Stimulated activated CD8-positive, alpha-beta memory T cell treated with anti-CD3 and anti-CD28 coated beads, Interleukin-7, amount 100 ng/mL, for 48 hours (primary cell): Measurements from ENCODE around the gene RUFY3.
"Not testable (repeated sequence)": the region's sequence is repeated elsewhere in the genome, so short reads cannot be mapped to it uniquely, and the experiment has no call there.

ENCODE experiments used
- DNase-seq, 2 donors: peaks; one replicate each; pipeline ENCODE4 v3.0.0-alpha.2; 2020; ENCODE audit warnings: low read depth in 1 of 2; ENCODE audit errors: extremely low read depth in 1 of 2

The RUFY3 gene

DNA sequence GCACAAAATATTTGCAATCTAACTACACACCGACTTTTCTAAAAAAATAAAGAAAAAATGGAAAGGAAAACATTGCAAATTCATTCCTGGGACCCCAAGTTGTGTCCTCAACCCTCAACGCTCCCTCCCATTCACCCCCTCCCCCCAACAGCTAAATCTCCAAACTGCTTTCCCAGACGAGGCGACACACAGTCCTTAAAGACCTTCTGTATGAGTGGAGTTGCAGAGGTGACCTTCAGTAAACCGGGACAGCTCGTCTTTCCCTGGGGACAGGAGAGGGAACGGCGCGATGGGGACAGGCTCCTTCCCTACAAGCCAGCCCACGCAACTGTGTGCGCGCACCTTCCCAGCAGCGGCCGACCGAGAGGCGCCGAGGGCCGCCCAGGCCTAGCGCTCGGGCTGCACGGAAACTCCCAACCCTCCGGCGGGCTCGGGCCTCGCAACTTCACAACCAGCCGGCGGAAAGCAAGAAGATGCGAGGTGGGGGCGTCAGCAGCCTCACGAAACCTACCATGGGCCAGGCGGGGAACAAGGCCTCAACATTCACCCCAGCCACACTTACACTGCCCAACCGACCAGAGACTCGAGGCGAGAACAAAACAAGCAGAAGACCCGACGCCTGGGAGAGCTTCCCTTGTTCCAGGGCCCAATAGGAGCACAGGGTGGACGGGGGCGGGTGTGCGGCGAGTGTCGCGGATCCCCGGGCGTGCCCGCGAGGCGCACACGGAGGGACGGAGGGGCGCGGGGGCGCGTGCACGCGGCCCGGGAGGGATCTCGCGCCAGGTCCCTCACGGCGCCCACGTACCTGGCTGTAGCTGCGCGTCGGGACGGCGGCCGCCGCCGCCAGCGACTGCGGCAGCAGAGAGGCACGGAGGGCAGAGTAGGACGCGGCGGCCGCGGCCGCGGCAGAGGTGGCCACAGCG, 117.2 kb downstream of the RUFY3 start:
- peak; percentile 41 to 46 for DNase-seq

- peak; percentile 76 to 93 for DNase-seq
These were observed 117.9 kb downstream of the RUFY3 start, which contains the start of gene GRSF1 for GRCh38 chr4:70839589-70840093. Gene GRSF1 (minus strand): TSS chr4:70839890. CDS start chr4:70839827, 63 bp downstream.

- peak; percentile 22 to 63 for DNase-seq
These were observed 118.4 kb downstream of the RUFY3 start for GRCh38 chr4:70840137-70840536.

DNA sequence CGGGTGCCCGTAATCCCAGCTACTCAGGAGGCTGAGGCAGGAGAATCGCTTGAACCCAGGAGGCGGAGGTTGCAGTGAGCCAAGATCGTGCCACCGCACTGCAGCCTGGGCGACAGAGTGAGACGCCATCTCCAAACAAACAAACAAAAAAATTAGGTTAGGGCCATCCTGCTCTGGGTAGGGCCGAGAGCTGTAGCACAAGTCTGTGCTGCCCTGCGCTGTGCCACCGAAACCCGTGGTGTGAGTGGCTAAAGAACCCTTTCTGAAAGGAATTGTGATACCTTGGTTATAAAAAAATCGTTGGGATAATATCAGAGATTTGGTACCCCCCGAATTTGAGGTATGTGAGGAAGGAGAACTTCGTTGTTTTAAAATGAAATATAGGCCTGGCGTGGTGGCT, 118.9 kb downstream of the RUFY3 start:
- not testable (repeated sequence) for DNase-seq

DNA sequence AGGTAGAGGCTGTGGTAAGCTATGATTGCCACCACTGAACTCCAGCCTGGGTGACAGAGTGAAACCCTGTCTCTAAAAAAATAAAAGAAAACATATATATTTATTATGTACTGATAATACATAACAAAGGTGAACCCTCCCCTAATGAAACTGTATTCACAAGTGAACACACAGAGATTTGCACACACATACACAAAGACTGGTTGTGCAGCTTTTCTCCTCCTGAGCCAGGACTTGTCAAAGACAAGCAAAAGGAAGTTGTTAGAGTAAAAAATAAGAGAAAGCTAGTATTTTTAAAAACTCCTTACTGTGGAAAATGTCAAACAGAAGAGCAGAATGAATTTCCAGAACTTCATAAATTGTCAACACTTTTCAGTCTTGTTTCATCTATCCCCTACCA, 119.4 kb downstream of the RUFY3 start:
- no peak for DNase-seq

- DNase-seq: no peak
These were observed 120.2 kb downstream of the RUFY3 start for GRCh38 chr4:70841951-70842350.

DNA sequence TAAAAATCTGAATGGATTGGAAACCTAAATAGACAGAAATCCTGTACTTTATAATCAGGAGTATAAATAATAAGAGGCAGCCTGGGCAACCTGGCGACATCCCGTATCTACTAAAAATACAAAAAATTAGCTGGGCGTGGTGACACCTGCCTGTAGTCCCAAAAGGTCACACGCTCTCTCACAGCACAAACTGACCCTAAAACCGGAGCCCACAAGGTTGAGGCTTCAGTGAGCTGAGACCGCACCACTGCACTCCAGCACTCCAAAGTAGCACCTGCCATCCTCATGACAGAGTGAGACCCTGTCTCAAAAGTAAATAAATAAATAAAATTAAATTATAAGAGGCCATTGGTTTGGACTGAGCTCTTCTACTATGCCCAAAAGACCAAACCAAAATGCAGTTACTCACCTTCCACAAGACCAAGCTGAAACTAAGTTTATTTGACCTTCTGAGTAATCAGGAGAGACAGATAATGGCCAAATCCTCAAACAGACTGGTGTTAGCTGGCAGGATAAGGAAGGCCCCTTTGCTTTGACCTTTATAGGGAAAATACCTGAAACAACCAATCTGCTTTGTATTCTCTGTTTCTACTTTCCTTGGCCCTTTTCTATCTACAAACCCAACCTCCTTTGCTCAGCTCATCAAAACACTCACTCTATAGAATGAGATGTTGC, 121.1 kb downstream of the RUFY3 start:
- no peak for DNase-seq

- DNase-seq: no peak
These were observed 122.4 kb downstream of the RUFY3 start for GRCh38 chr4:70844180-70844579.

DNA sequence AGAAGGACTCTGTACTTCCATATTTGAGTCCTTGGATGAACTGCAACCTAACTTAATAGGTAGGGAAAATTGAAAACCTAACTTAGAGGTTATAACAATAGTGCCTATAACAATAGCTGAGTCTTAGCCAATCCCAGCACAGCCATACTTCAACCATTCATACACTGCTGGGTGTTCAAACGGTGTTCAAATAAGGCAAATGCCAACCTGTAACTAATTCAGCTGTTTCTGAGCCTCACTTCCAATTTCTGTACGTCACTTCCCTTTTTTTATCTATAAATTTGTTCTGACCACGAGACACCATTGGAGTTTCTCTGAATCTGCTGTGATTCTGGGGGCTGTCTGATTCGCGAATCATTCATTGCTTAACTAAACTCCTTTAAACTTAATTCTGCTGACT, 127.5 kb downstream of the RUFY3 start:
- DNase-seq: no peak

DNA sequence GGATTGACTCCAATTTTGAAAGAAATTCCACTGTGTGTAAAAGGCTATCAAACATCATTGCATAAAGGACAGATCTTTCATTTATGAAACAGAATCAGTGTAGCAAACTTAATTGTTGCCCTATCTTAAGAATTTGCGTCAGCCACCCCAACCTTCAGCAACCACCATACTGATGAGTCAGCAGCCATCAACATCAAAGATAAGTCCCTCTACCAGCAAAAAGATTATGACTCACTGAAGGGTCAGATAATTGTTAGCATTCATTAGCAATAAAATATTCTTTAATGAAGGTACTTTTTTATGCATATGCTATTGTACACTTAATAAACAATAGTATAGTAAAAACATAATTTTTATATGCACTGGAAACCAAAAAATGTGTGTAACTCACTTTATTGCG, 133.7 kb downstream of the RUFY3 start:
- no peak for DNase-seq
